Ramos (cell line): Measurements from ENCODE around the gene SLC17A8.

Experiments
- in situ Hi-C: fragments of 300-500 bp; cut with MboI; formaldehyde crosslinking; loops from one replicate; pipeline ENCODE4 v1.14.3; 2022; ENCODE audit warnings: low sequenced_read_pairs; ENCODE audit not compliant: unreplicated experiment

SLC17A8 gene

DNA sequence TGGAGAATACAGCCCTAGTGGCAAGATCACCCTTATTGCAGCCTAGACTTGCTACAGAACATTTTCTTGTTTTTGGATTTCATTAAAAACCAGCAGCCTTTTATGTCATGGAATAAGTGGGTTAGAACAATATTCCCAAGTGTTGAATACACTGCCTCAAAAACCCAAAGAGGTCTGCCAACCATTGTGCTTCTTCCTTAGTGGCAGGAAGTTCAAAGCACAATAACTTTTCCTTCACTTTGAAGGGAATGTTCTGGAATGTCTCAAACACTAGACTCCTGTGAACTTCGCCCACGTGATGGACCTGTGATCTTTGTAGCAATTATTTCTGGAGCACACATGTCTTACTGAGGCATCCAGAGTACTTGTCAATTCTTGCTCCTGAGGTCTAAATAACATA is 8.5 kb downstream of the SLC17A8 start:
- in situ Hi-C loops = no loop called here

DNA sequence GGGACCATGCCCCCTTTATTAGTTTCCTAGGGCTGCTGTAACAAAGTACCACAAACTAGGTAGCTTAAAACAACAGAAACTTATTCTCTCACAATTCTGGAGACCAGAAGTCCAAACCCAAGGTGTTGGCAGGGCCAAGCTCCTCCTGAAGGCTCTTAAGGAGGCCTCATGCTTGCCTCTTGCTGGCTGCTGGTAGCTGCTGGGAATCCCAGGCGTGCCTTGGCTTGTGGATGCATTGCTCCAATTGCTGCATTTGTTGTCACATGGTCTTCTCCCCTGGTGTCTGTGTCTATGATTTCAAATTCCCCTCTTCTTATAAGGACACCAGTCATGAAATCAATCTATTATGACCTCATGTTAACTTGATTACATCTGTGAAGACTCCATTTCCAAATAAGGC is 11.2 kb downstream of the SLC17A8 start:
- in situ Hi-C loops = no loop called here

DNA sequence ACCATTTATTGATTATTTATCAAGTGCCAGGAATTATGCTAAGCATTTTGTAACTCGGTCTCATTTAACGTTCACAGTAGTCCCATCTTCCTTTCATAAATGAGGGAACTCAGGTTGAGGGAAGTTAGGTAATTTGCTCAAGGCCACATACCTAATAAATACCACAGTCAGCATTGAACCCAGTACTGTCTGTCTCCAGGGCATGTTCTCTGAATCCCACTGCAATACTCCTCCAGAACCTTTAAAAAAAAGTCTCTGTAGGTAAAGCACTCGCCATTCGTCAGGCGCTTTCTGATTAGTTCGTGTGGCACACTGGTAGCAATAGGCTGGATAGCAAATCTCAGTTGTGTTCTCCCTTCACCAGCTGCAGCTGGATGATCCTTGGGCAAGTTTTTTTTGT is 14.3 kb downstream of the SLC17A8 start:
- in situ Hi-C loops = no loop called here

DNA sequence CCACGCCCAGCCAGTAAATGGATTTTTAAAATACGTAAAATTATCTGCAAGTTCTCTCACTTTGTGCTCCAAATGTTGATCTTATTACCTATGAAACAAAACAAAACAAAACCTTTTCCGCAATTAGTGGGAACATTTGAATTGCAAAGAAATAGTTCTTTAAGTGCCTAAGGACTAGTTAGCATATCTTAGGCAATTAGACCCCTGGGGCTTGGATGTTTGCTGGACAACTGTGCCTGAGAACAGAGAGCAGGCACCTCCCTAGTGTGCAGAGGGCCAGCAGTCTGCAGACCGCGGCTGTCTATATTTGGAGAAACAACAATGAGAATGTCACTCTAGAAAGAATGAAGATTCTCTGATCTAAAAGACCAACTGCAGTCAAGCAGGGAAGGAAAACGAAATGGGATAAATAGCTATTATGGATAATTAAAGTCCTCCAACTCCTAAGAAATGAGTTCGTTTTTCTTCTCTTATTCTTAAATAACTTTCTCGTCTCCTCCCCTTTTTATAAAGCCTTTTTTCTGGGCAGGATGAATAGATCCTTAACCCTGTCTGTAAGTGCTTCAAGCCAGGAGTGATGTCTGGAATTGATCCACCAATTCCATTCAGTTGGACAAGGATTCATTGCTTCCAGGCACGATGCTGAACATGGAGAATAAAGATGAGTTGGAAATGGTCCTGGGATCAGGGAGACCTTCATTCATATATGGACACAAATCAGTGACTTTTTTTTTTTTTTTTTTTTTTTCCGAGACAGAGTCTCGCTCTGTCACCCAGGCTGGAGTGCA is 16.2 kb downstream of the SLC17A8 start:
- in situ Hi-C loops = no loop called here

DNA sequence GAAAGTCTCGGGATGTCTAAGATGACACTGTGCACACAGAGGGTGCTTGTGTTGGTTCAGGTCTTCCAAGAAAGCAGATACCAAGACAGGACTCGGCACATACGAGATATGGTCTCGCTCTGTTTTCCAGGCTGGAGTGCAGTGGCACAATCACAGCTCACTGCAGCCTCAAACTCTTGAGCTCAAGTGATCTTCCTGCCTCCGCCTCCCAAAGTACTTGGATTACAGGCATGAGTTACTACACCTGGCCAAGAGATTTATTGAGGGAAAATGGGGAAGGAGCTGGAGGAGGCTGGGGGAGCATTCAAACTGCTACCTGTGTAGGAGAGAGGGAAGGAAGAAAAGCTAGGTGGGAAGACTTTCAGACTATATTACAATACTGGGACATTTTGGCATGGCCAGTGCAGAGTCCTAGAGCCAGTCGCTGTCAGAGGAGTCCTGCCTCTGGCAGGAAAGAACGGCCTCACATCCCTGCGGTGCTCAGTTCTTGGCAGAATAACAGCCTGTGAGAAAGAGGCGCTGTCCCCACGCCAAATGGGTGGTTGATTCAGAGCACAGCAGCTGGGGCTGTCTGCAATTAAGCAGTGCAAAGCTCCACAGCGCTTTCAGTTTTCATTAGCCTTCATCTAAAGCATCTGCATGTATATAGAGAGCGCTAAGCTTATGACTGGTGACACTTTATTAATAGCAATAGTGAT is 18.3 kb downstream of the SLC17A8 start:
- in situ Hi-C loops = no loop called here

DNA sequence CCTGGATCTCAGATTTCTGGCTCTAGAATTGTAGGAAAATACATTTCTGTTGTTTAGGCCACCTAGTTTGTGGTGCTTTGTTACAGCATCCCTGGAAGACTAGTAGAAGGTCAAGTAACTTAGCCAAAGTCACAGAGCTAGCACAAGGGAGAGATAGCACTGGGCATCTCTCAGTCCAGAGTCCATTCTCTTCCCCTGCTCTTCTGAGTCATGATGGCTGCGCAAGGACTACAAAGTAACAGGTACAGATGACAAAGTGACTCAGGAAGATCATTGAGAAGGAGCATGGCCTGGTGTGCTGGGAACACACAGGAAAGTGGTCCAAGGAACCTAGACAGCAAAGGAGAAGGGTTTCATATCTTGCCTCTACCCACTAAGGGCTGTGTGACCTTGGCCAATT is 19.3 kb downstream of the SLC17A8 start:
- in situ Hi-C loops = no loop called here

DNA sequence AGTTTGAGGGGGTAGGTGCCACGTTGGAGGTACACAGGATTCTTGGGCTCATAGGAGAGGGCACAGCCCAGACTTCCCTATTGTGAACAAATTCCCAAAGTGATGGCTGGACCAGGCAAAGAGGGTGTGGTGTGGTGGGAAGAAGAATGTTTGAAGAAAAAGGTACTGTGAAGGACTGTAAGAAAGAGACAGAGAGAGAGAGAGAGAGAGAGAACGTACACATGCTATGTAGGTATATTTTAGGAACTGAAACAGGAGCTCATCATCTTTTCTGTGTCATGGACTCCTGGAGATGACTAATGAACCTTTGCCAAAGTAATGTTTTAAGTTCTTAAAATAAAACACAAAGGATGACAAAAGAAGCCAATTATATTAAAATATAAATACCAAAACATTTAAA is 24.5 kb downstream of the SLC17A8 start:
- in situ Hi-C loops = no loop called here

DNA sequence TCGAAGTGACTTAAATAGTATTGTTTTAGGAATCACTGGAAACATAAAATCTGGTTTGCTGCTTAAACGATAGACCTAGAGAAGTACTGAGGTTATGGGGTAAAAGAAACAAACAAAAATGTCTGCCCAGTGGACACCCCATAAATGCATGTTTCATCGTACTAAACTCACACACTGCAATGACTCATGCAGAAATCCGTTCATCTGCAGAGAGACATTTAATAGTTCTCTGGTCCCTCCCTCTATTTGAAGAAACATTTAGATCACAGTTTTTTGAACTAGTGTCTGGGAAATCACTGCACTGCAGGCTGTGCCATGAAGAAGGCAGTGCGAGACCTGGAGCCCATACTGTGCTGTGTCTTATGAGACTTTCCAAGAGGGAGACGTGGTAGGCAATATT is 25.5 kb downstream of the SLC17A8 start:
- in situ Hi-C loops = no loop called here

DNA sequence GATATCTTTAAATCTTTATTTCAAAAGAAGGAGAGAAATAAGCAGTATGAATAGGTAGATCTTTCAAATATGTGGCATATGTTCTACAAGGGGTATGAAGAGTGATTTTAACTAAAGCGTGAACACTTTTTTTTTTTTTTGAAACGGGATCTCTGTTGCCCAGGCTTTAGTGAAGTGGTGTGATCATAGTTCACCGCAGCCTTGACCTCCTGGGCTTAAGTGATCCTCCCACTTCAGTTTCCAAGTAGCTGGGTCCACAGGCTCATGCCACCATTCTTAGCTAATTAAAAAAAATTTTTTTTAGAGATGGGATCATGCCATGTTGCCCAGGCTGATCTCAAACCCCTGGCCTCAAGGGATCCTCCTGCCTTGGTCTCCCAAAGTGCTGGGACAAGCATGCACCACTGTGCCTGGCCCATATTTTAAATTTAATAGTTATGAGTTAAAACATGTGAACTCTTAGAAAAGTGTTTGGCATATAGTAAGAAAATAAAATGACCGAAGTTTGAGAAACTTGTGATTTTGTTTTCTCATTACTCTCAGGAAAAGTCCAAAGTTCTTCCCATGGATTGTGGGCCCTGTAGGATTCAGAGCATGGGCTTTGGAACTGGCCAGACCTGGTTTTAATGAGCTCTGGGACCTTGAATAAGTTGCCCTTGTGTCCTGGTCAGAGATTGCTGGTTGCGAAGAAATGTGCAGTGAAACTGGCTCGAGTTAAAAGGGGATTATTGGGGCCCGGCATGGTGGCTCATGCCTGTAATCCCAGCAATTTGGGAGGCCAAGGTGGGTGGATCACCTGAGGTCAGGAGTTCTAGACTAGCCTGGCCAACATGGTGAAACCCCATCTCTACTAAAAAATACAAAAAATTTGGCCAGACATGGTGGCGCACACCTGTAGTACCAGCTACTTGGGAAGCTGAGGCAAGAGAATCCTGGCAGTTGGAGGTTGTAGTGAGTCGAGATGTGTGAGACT is 27.0 kb downstream of the SLC17A8 start:
- in situ Hi-C loops = no loop called here

DNA sequence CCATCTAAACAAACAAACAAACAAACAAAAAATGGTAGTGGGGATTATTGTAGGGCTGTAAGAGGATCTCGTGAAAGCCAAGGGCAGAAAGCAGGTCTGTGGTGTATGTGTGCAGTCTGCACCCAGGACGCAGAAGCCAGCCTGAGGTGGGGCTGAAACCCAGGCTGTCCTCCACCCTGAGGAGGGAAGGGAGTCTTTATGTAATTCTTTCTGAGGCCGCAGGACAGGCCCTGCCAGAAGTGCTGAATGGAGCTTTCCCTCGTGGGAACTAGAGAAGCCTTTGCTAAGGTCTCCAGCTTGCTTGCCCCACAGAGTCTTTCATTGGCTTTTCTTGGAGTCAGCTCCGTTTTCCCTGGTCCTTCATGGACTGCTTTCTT is 27.7 kb downstream of the SLC17A8 start:
- in situ Hi-C loops = no loop called here

DNA sequence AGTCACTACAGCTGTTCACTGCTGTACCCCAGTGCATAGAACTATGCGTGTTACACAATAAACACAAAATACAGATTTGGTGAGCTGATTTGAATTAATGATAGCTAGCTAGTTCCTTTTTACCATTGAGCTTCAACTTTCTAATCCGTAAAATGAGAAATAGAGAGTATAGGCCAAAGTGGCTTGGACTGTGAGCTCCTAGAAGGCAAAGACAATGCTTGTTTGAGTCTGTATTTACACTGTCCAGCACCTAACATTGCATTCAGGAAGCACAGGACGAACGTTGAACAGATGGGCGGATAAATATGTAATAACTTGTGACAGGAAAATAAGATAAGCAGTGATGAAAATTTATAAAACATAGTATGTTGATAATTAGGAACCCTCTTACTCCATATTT is 31.5 kb downstream of the SLC17A8 start:
- in situ Hi-C loops = no loop called here

DNA sequence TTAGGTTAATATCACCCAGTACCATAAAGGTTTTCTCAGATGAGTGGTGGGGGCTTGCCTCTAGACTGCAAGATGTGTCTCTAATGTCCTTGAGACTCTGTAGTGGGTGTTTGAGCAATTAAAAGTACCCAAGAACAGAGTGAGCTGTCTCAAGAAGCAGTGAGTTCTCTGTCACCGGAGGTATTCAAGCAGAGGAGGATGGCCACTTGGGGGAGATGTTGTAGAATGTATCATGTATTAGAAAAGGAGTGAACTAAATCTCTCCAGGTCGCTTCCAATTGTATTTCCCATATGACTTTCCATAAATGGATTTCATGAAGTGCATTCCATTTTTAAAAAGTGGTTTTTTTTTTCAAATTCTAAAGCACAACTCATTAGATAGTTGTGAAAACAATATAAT is 35.0 kb downstream of the SLC17A8 start:
- in situ Hi-C loops = no loop called here

DNA sequence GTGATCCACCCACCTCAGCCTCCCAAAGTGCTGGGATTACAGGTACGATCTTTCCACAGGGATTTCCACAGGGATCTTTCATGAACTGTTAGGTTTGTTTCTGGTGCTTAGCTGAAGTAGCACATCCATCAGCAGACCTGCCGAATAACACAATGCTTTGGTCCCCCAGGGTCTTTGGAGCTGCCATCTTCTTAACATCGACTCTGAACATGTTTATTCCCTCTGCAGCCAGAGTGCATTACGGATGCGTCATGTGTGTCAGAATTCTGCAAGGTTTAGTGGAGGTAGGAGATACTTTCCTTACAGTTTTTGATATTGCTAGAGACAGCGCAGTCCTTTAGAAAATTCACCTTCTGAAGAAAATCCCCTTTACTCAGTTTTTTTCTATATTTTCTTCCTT is 36.3 kb downstream of the SLC17A8 start:
- in situ Hi-C loops = no loop called here

DNA sequence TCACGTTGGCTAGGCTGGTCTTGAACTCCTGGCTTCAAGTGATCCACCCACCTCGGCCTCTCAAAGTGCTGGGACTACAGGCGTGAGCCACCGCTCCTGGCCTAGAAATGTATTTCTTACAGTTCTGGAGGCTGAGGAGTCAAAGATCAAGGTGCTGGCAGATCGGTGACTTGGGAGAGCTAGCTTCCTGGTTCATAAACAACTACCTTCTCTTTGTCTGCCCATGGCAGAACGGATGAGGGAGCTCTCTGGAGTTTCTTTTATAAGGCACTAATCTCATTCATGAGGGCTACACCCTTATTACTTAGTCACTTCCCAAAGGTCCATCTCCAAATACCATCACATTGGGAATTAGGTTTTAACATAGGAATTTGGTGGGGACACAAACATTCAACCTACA is 38.9 kb downstream of the SLC17A8 start:
- in situ Hi-C loops = no loop called here

DNA sequence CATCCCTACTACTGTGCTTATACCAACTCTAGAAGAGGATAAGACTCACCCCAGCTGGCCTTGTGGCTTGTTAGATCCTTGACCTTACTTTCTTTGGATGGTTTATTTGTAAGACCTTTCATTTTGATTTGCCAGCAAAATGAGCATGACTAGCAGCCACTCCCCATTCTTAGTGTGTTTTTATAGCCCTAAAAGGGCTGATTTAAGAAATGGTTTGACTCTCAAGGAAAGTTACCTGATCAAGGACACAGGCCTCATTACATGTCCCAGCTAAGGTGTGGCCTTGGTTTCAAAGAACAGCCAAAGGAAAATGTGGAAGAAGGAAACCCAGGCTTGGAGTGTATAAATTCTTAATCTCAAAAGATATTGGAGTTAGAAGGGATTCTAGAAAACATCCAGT is 41.4 kb downstream of the SLC17A8 start:
- in situ Hi-C loops = no loop called here

DNA sequence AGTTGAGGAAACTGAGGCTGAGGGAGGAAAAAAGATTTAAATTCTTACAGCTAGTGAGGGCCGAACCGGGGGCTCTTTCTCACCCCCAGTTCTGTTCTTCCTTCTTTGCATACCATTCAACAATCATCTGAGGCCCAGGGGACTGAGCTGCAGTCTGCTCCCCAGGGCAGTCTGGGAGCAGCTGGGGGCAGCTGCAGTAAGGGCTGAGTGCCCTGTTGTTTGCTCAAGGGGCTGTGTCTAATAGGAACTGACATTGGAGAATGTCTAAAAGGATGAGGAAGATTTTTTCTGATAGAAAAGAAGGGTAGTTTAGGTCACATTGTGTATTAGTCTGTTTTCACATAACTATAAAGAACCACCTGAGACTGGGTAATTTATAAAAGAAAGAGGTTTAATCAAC is 42.2 kb downstream of the SLC17A8 start:
- in situ Hi-C loops = no loop called here

DNA sequence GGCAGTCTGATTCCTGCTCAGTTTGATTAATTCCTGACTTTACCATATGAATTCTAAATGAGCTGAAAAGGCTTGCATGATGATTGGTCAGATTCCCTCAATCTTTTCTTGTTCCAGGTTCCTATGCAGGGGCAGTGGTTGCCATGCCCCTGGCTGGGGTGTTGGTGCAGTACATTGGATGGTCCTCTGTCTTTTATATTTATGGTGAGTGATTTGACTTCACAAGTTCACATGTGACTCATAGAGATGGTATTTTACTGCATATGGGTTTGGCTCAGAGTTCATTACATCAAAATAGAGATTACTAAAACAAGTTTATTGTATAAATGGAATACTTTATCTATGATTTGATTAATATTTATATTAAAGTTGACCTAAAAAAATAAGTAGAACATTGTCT is 44.8 kb downstream of the SLC17A8 start:
- in situ Hi-C loops = no loop called here

DNA sequence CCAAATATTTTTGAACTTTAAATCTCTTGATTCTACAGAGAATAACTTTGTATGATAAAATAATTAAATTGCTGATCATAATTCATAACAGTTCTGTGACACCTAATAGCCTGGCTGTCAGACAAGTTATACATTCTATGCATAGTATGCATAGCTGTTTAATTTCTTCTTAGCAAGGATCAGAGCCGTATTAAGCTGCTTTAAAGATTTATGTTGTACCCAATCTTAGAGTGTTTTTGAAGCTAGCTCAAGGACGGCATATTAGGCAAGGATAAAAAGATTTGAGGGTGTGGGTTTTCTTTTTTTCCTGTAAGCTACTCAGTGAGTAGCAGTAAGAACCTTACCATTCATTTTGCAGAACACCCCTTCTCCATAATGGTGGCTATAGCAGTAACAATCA is 45.9 kb downstream of the SLC17A8 start:
- in situ Hi-C loops = no loop called here

DNA sequence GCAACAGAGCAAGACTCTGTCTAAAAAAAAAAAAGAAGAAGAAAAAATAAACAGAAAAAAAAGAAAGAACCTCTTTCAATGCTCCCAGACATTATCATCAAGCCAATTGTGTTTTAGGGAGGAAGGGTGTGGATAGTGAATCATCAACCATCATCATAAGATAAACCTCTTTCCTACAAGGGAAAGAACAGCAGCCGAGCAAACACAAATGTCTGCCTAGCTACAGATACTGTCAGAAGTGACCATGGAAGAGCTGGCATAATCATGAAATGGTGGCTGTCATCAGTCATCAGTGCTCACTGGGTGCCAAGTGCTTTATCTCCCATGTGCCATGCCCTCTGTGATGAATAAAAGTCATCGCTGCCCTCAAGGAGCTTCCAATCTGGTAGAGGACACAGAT is 46.6 kb downstream of the SLC17A8 start:
- in situ Hi-C loops = no loop called here

DNA sequence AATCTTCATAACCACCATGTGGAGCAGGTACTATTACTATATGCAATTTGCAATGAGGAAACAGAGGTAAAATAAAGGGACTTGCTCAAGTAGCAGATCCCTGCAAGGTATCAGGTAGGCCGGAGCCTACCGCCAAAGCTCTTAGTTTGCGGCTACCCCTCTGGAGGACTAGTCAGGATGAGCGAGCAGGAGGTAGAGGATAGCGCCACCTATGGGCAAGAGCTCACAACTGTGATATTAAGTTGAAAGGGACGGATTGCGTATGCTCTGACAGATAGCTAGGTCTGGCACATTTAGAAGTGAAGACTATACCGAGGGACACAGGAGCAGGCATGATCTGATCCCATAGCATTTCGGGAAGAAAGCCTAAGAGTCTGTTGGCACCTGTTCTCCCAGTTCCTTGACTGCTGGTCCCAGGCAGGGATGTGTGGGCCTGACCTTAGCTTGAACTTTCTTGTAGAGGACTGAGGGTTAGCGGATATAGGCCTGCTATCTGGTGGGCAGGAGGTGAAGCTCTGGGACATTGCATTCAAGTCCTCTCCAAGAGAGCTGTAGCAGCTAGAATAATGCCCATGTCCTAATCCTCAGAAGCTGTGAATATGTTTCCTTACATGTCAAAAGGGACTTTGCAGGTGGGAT is 48.0 kb downstream of the SLC17A8 start:
- in situ Hi-C loops = no loop called here
